Measurements from ENCODE around the gene SOS2. TPM values are rescaled to one million over a fixed set of nuclear protein-coding genes. Genes with fewer than 3 reads are reported as not detected.
A peak's percentile ranks its signal among the peaks of the same experiment; 100 is the strongest.

SOS2 gene
- total and polyA plus RNA-seq, 2 donors (not counting 1 experiment from before 2014, with no cell fraction given): 9.6 to 51.0 TPM

DNA sequence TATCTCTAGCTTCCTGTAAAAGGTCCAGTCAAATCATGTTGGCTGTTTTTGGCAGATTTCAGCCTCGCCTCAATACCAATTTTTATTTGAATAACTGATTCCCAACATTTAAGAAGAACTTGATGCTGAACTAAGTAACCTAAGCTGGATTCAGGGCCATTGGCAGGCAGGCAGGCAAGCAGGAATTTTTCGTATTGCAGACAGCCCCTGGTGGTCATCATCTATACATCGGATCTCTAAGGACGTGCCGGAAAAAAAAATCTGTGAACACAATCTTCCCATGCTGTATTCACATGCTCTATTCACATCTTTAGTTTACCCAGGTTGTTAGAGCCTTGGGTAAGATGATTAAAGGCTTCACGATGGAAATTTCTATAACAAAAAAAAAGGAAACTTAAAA lies 122.0 kb downstream of the SOS2 start:
- TF ChIP-seq EZH2 (IDR thresholded peaks at IDR 0.05; ENCODE audit: borderline replicate concordance, insufficient read depth, low read depth, low read length, poor library complexity, severe bottlenecking) (no peak), CTCF (IDR thresholded peaks at IDR 0.05) (no peak)
- no peaks in the 10 kb centered on the region for H3K27me3 Mint-ChIP-seq
- no peaks in the 10 kb centered on the region for H3K27me3 ChIP-seq (replicated peaks in 1 of 4; ENCODE audit: control extremely low read depth in 1 of 4, control insufficient read depth in 3 of 4, insufficient read depth in 4 of 4, low read length in 3 of 4)
- peaks cover 40% of the 10 kb centered on the region for H3K4me1 Mint-ChIP-seq
- no peak overlapping the region for H3K27ac Mint-ChIP-seq
- H3K9ac ChIP-seq (ENCODE audit: low read length): no peak overlapping the region
- H3K27ac ChIP-seq (ENCODE audit: low read length in 2 of 2): peak overlapping the region in 1 of 2 donors; percentile 85
- WGBS (ENCODE audit: insufficient coverage): 83% methylated on average over 1 of the region's 6 CpGs
- DNase-seq (no peak), ATAC-seq (ENCODE audit: low read depth) (no peak)
- H3K9me3 Mint-ChIP-seq (ENCODE audit: insufficient read depth): no peaks in the 10 kb centered on the region
- no peak overlapping the region for H3K4me2 ChIP-seq (replicated peaks; ENCODE audit: low read depth, low read length, poor library complexity, severe bottlenecking)
- H2AFZ ChIP-seq (ENCODE audit: insufficient read depth, low read depth, low read length, poor library complexity, severe bottlenecking): no peak overlapping the region
- no peaks in the 10 kb centered on the region for H3K9me3 ChIP-seq (ENCODE audit: control extremely low read depth in 1 of 3, control insufficient read depth in 2 of 3, insufficient read depth in 1 of 3, low read length in 2 of 3)
- H4K20me1 ChIP-seq (ENCODE audit: control insufficient read depth, insufficient read depth, low read length, poor library complexity, severe bottlenecking): no peaks in the 10 kb centered on the region
- ChIA-PET CTCF (interaction anchor here (1.2 kb wide), 1 partner anchor 47 kb away, joined by 4 read pairs; no protein-coding TSS in a partner anchor), POLR2A (interaction anchor here (0.5 to 0.6 kb wide), 2 partner anchors 239 to 249 kb away, joined by 3 to 4 read pairs; no protein-coding TSS in a partner anchor)
- H3K79me2 ChIP-seq (ENCODE audit: control insufficient read depth, insufficient read depth, low read length): peaks cover 76% of the 10 kb centered on the region
- peaks cover 28 to 34% of the 10 kb centered on the region in 2 donors for H3K4me1 ChIP-seq (ENCODE audit: control insufficient read depth in 2 of 2, insufficient read depth in 2 of 2, low read length in 2 of 2)
- H3K4me3 Mint-ChIP-seq: no peak overlapping the region
- no peak overlapping the region for H3K4me3 ChIP-seq (ENCODE audit: control extremely low read depth in 1 of 5, extremely low read depth in 1 of 5, insufficient read depth in 1 of 5, low read depth in 2 of 5, low read length in 4 of 5)
- intact Hi-C loops (cut with micrococcal nuclease): no loop called here
- H3K36me3 ChIP-seq (replicated peaks in 1 of 2; ENCODE audit: control extremely low read depth in 1 of 2, control insufficient read depth in 1 of 2, extremely low read depth in 1 of 2, insufficient read depth in 2 of 2, low read length in 1 of 2): peaks cover 16 to 60% of the 10 kb centered on the region in 2 experiments

DNA sequence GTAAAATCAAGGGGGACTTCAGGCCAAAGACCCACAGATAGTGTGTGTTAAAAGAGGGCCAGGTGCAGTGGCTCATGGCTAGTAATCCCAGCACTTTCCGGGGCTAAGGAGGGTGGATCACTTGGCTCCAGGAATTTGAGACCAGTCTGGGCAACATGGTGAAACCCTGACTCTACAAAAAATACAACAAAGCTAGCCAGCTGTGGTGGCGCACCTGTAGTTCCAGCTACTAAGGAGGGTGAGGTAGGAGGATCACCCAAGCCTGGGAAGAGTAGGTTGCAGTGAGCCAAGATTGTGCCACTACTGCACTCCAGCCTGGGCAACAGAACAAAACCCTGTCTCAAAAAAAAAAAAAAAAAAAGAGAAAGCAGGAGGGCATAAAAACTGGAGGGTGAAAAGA lies 123.5 kb downstream of the SOS2 start:
- Mint-ChIP-seq H3K27ac (peak overlapping the region; percentile 61), H3K9me3 (ENCODE audit: insufficient read depth) (no peaks in the 10 kb centered on the region), H3K4me3 (no peak overlapping the region), H3K27me3 (no peaks in the 10 kb centered on the region), H3K4me1 (peaks cover 42% of the 10 kb centered on the region)
- intact Hi-C loops (cut with micrococcal nuclease): no loop called here
- H3K4me2 ChIP-seq (replicated peaks; ENCODE audit: low read depth, low read length, poor library complexity, severe bottlenecking): no peak overlapping the region
- TF ChIP-seq EZH2 (IDR thresholded peaks at IDR 0.05; ENCODE audit: borderline replicate concordance, insufficient read depth, low read depth, low read length, poor library complexity, severe bottlenecking) (no peak), CTCF (IDR thresholded peaks at IDR 0.05) (no peak)
- no peaks in the 10 kb centered on the region for H3K27me3 ChIP-seq (replicated peaks in 1 of 4; ENCODE audit: control extremely low read depth in 1 of 4, control insufficient read depth in 3 of 4, insufficient read depth in 4 of 4, low read length in 3 of 4)
- H3K27ac ChIP-seq (ENCODE audit: low read length in 2 of 2): peak overlapping the region in 1 of 2 donors; percentile 60
- H3K9ac ChIP-seq (ENCODE audit: low read length): no peak overlapping the region
- H3K36me3 ChIP-seq (replicated peaks in 1 of 2; ENCODE audit: control extremely low read depth in 1 of 2, control insufficient read depth in 1 of 2, extremely low read depth in 1 of 2, insufficient read depth in 2 of 2, low read length in 1 of 2): peaks cover 15 to 51% of the 10 kb centered on the region in 2 experiments
- peaks cover 86% of the 10 kb centered on the region for H3K79me2 ChIP-seq (ENCODE audit: control insufficient read depth, insufficient read depth, low read length)
- no CpG with 5 or more reads among the region's 2 CpGs for WGBS (ENCODE audit: insufficient coverage)
- CTCF ChIA-PET: interaction anchor here (0.6 to 10.1 kb wide), 6 partner anchors 46 to 255 kb away, joined by 3 to 182 read pairs (median 6); partner anchors contain the start of gene NEMF
- no peak overlapping the region for H3K4me3 ChIP-seq (ENCODE audit: control extremely low read depth in 1 of 5, extremely low read depth in 1 of 5, insufficient read depth in 1 of 5, low read depth in 2 of 5, low read length in 4 of 5)
- no peaks in the 10 kb centered on the region for H4K20me1 ChIP-seq (ENCODE audit: control insufficient read depth, insufficient read depth, low read length, poor library complexity, severe bottlenecking)
- ATAC-seq (ENCODE audit: low read depth): no peak
- peaks cover 30 to 36% of the 10 kb centered on the region in 2 donors for H3K4me1 ChIP-seq (ENCODE audit: control insufficient read depth in 2 of 2, insufficient read depth in 2 of 2, low read length in 2 of 2)
- H2AFZ ChIP-seq (ENCODE audit: insufficient read depth, low read depth, low read length, poor library complexity, severe bottlenecking): no peak overlapping the region
- POLR2A ChIA-PET: interaction anchor here (0.6 to 2.0 kb wide), 6 partner anchors 8 to 245 kb away, joined by 3 to 7 read pairs (median 6); partner anchors contain the start of gene VCPKMT
- H3K9me3 ChIP-seq (ENCODE audit: control extremely low read depth in 1 of 3, control insufficient read depth in 2 of 3, insufficient read depth in 1 of 3, low read length in 2 of 3): no peaks in the 10 kb centered on the region
- no peak for DNase-seq
